Measurements from ENCODE around the gene DNAH5. TPM values are rescaled to one million over a fixed set of nuclear protein-coding genes. Genes with fewer than 3 reads are reported as not detected.

DNAH5 gene
- total RNA-seq, 4 donors from 2014 or later, result 0.19 to 0.91 (median 0.22) TPM; not detected in 1

- H3K4me1 ChIP-seq, result no peaks in the 10 kb centered on the region
- no peaks in the 10 kb centered on the region for H3K27me3 ChIP-seq
- TF ChIP-seq POLR2A (IDR thresholded peaks at IDR 0.05), result no peak
- TF ChIP-seq CTCF (IDR thresholded peaks at IDR 0.05), result no peak
- no peak for DNase-seq
- 23 to 34% methylated on average over 3 of the region's 3 CpGs for WGBS, 2 donors
- H3K36me3 ChIP-seq, result no peaks in the 10 kb centered on the region
- H3K27ac ChIP-seq, result no peak overlapping the region
- H3K4me3 ChIP-seq, result no peak overlapping the region
- no peaks in the 10 kb centered on the region for H3K9me3 ChIP-seq
- intact Hi-C loops (cut with DNase I), result no loop called here
These were observed 199.0 kb downstream of the DNAH5 start for GRCh38 chr5:13745508-13745907.

- no peaks in the 10 kb centered on the region for H3K27me3 ChIP-seq
- intact Hi-C loops (cut with DNase I), result no loop called here
- 51 to 68% methylated on average over 2 of the region's 2 CpGs for WGBS, 2 donors
- H3K36me3 ChIP-seq, result no peaks in the 10 kb centered on the region
- H3K27ac ChIP-seq, result no peak overlapping the region
- H3K4me3 ChIP-seq, result no peak overlapping the region
- no peaks in the 10 kb centered on the region for H3K4me1 ChIP-seq
- DNase-seq, result no peak
- no peak for TF ChIP-seq CTCF (IDR thresholded peaks at IDR 0.05)
- TF ChIP-seq POLR2A (IDR thresholded peaks at IDR 0.05), result no peak
- H3K9me3 ChIP-seq, result no peaks in the 10 kb centered on the region
These were observed 204.0 kb downstream of the DNAH5 start for GRCh38 chr5:13740471-13740870.

GRCh38 chr5:13739479-13739878 lies 205.0 kb downstream of the DNAH5 start:
- Histone ChIP-seq H3K4me3 (no peak overlapping the region), H3K4me1 (no peaks in the 10 kb centered on the region), H3K36me3 (no peaks in the 10 kb centered on the region), H3K9me3 (no peaks in the 10 kb centered on the region), H3K27me3 (no peaks in the 10 kb centered on the region), H3K27ac (no peak overlapping the region)
- TF ChIP-seq CTCF (IDR thresholded peaks at IDR 0.05), result no peak
- TF ChIP-seq POLR2A (IDR thresholded peaks at IDR 0.05), result no peak
- no peak for DNase-seq
- WGBS, 2 donors, result 40 to 63% methylated on average over 5 of the region's 5 CpGs
- intact Hi-C loops (cut with DNase I), result no loop called here

- no peaks in the 10 kb centered on the region for H3K4me1 ChIP-seq
- 85 to 89% methylated on average over 11 of the region's 11 CpGs for WGBS, 2 donors
- no peaks in the 10 kb centered on the region for H3K9me3 ChIP-seq
- H3K27ac ChIP-seq, result no peak overlapping the region
- H3K36me3 ChIP-seq, result no peaks in the 10 kb centered on the region
- no peak for DNase-seq
- intact Hi-C loops (cut with DNase I), result no loop called here
- TF ChIP-seq CTCF (IDR thresholded peaks at IDR 0.05) (no peak), POLR2A (IDR thresholded peaks at IDR 0.05) (no peak)
- H3K4me3 ChIP-seq, result no peak overlapping the region
- H3K27me3 ChIP-seq, result no peaks in the 10 kb centered on the region
These were observed 208.8 kb downstream of the DNAH5 start for GRCh38 chr5:13735691-13736090.

GRCh38 chr5:13731121-13731628 lies 213.3 kb downstream of the DNAH5 start:
- DNase-seq, result no peak
- WGBS, 2 donors, result 62 to 72% methylated on average over 6 of the region's 6 CpGs
- no peaks in the 10 kb centered on the region for H3K9me3 ChIP-seq
- no peak overlapping the region for H3K4me3 ChIP-seq
- H3K36me3 ChIP-seq, result no peaks in the 10 kb centered on the region
- no peak overlapping the region for H3K27ac ChIP-seq
- H3K27me3 ChIP-seq, result no peaks in the 10 kb centered on the region
- intact Hi-C loops (cut with DNase I), result no loop called here
- H3K4me1 ChIP-seq, result no peaks in the 10 kb centered on the region
- TF ChIP-seq CTCF (IDR thresholded peaks at IDR 0.05) (no peak), POLR2A (IDR thresholded peaks at IDR 0.05) (no peak)

Measured in esophagus squamous epithelium (tissue), 5 donors.